HepG2 (cell line): ENCODE data around the gene PLSCR5. TPM values are rescaled to one million over a fixed set of nuclear protein-coding genes. Genes with fewer than 3 reads are reported as not detected.

Source experiments
- ADNP ChIP-seq: sonication (generic); formaldehyde crosslinking; IDR thresholded peaks from 2 replicates; pipeline ENCODE4 v1.4.0; 2020; ENCODE audit warnings: missing genetic modification reagents
- EHMT2 ChIP-seq: fragments of 200-600 bp; sonication (generic); IDR thresholded peaks from 2 replicates; pipeline ENCODE4 v1.7.0; 2017; ENCODE audit warnings: antibody characterized with exemption, low read depth, low read length, borderline replicate concordance
- FOXA3 ChIP-seq: IDR thresholded peaks from 2 replicates; pipeline ENCODE4 v1.6.1; 2016; ENCODE audit warnings: missing genetic modification reagents, missing compliant biosample characterization
- GTF2F1 ChIP-seq: fragments of 150-350 bp; IDR thresholded peaks from 2 replicates; pipeline ENCODE4 v1.6.1; 2014; ENCODE audit warnings: low read length
- HDAC6 ChIP-seq: fragments of 200-600 bp; sonication (generic); IDR thresholded peaks from 2 replicates; pipeline ENCODE4 v1.7.0; 2017; ENCODE audit warnings: mild to moderate bottlenecking, antibody characterized with exemption, low read length, low read depth
- HOXA9 ChIP-seq: sonication (generic); formaldehyde crosslinking; IDR thresholded peaks from 2 replicates; pipeline ENCODE4 v1.8.1; 2022; ENCODE audit warnings: missing genetic modification reagents, mild to moderate bottlenecking, moderate library complexity, borderline replicate concordance
- NONO ChIP-seq, 2 experiments: fragments of 450-650 bp in 1 of 2; sonication (generic) in 1 of 2; formaldehyde crosslinking in 1 of 2; IDR thresholded peaks in 1 of 2; conservative IDR thresholded peaks in 1 of 2; 2 replicates each; pipeline versions ENCODE4 v1.6.1 to v1.8.0; 2017 to 2022; ENCODE audit warnings: mild to moderate bottlenecking in 1 of 2, missing genetic modification reagents in 1 of 2, moderate library complexity in 1 of 2
- PHF5A ChIP-seq: IDR thresholded peaks from one replicate; pipeline ENCODE4 v1.6.1; 2018; ENCODE audit warnings: low read depth, missing genetic modification reagents; ENCODE audit not compliant: unreplicated experiment
- SALL1 ChIP-seq: sonication (generic); formaldehyde crosslinking; IDR thresholded peaks from 2 replicates; pipeline ENCODE4 v1.8.0; 2022; ENCODE audit warnings: mild to moderate bottlenecking, missing genetic modification reagents
- WIZ ChIP-seq: sonication (generic); formaldehyde crosslinking; IDR thresholded peaks from 2 replicates; pipeline ENCODE4 v1.5.1; 2020; ENCODE audit warnings: mild to moderate bottlenecking, missing genetic modification reagents
- ZBTB1 ChIP-seq: sonication (generic); formaldehyde crosslinking; IDR thresholded peaks from 2 replicates; pipeline ENCODE4 v1.4.0; 2020; ENCODE audit warnings: missing genetic modification reagents, borderline replicate concordance
- ZNF598 ChIP-seq: sonication (generic); formaldehyde crosslinking; IDR thresholded peaks from 2 replicates; pipeline ENCODE4 v1.5.1; 2020; ENCODE audit warnings: mild to moderate bottlenecking, missing genetic modification reagents, borderline replicate concordance
- ZNF615 ChIP-seq: sonication (generic); formaldehyde crosslinking; IDR thresholded peaks from 2 replicates; pipeline ENCODE4 v1.5.0; 2020; ENCODE audit warnings: mild to moderate bottlenecking, missing genetic modification reagents, borderline replicate concordance
- ZNF879 ChIP-seq: sonication (generic); formaldehyde crosslinking; IDR thresholded peaks from 2 replicates; pipeline ENCODE4 v1.8.1; 2023; ENCODE audit warnings: missing genetic modification reagents
- polyA plus RNA-seq, 8 experiments: library from polyadenylated mRNA; depleted of rRNA in 3 of 8; stranded (reverse) in 7 of 8; unstranded in 1 of 8; fragments of >200 nt; fragmentation: Illumina TruSeq in 4 of 8; extraction: Trizol in 4 of 8; gene quantifications; 2 replicates each; pipeline versions ENCODE4 v1.2.1 to v1.2.3, GENCODE V29; 2011 to 2016; ENCODE audit warnings: low read depth in 4 of 8, missing spikeins in 1 of 8, mixed read lengths in 1 of 8; ENCODE audit not compliant: insufficient read depth in 1 of 8
- total RNA-seq, 5 experiments: library from RNA; depleted of rRNA; stranded (reverse); fragments of >200 nt; fragmentation: Illumina TruSeq; extraction: Trizol; gene quantifications; 2 replicates each; pipeline ENCODE4 v1.2.3, GENCODE V29; 2016; ENCODE audit warnings: low read depth in 1 of 5
- TF ChIP-seq, protein P1 (sequence below): sonication (generic); formaldehyde crosslinking; IDR thresholded peaks from 2 replicates; pipeline ENCODE4 v1.4.0; 2020; ENCODE audit warnings: missing genetic modification reagents, borderline replicate concordance
- TF ChIP-seq, protein P2 (sequence below): IDR thresholded peaks from 2 replicates; pipeline ENCODE4 v1.6.1; 2016; ENCODE audit warnings: low read depth, borderline replicate concordance
- TF ChIP-seq, protein P3 (sequence below): sonication (generic); formaldehyde crosslinking; IDR thresholded peaks from 2 replicates; pipeline ENCODE4 v1.4.0; 2020; ENCODE audit warnings: missing genetic modification reagents

PLSCR5 gene
- total and polyA plus RNA-seq, 2 of the 13 experiments (the other 11 are each of a cell fraction or from before 2014, with no cell fraction given): 0.50 TPM; not detected in 1

DNA sequence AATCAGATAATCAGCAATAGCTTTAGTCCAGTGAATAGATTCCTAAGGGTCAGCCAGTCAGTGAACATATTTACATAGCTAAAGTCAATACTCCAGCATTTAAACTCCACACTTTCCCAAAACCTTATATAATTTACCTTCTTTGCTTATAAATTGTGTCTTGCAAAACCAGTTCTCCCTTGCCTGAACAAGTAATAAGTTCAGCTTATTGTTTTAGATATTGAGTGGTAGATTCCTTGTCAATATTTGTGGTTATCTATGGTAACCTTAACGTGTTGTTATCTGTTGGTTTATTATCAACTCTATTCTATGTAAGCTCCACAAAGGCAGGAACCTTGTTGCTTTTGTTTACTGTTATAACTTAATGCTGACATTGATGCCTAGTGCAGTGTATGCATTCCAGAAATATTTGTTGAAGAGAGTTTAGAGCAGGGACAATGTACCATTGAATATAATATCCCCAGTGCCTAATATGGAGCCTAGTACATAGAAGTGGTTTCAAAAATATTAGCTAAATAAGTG, 24.0 kb downstream of the PLSCR5 start (continued):
- TF ChIP-seq, protein P1, sequence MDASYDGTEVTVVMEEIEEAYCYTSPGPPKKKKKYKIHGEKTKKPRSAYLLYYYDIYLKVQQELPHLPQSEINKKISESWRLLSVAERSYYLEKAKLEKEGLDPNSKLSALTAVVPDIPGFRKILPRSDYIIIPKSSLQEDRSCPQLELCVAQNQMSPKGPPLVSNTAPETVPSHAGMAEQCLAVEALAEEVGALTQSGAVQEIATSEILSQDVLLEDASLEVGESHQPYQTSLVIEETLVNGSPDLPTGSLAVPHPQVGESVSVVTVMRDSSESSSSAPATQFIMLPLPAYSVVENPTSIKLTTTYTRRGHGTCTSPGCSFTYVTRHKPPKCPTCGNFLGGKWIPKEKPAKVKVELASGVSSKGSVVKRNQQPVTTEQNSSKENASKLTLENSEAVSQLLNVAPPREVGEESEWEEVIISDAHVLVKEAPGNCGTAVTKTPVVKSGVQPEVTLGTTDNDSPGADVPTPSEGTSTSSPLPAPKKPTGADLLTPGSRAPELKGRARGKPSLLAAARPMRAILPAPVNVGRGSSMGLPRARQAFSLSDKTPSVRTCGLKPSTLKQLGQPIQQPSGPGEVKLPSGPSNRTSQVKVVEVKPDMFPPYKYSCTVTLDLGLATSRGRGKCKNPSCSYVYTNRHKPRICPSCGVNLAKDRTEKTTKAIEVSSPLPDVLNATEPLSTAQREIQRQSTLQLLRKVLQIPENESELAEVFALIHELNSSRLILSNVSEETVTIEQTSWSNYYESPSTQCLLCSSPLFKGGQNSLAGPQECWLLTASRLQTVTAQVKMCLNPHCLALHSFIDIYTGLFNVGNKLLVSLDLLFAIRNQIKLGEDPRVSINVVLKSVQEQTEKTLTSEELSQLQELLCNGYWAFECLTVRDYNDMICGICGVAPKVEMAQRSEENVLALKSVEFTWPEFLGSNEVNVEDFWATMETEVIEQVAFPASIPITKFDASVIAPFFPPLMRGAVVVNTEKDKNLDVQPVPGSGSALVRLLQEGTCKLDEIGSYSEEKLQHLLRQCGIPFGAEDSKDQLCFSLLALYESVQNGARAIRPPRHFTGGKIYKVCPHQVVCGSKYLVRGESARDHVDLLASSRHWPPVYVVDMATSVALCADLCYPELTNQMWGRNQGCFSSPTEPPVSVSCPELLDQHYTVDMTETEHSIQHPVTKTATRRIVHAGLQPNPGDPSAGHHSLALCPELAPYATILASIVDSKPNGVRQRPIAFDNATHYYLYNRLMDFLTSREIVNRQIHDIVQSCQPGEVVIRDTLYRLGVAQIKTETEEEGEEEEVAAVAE (CRISPR knock-in tag): peak; percentile 45; the same call in 1 of the 2 replicates
- TF ChIP-seq ZBTB1 (CRISPR knock-in tag): no peak
- TF ChIP-seq FOXA3 (CRISPR knock-in tag): peak; percentile 94
- TF ChIP-seq EHMT2: no peak; the same call in 1 of the 2 replicates
- no peak for TF ChIP-seq ZNF879 (CRISPR knock-in tag)
- TF ChIP-seq PHF5A (CRISPR knock-in tag): no peak
- no peak for TF ChIP-seq WIZ
- TF ChIP-seq ADNP (CRISPR knock-in tag): no peak
- TF ChIP-seq GTF2F1: no peak
- no peak for TF ChIP-seq HOXA9 (CRISPR knock-in tag)
- TF ChIP-seq, protein P2, sequence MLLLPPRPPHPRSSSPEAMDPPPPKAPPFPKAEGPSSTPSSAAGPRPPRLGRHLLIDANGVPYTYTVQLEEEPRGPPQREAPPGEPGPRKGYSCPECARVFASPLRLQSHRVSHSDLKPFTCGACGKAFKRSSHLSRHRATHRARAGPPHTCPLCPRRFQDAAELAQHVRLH: no peak
- peak; percentile 41; the same call in 1 of the 2 replicates for TF ChIP-seq SALL1 (CRISPR knock-in tag)
- TF ChIP-seq, protein P3, sequence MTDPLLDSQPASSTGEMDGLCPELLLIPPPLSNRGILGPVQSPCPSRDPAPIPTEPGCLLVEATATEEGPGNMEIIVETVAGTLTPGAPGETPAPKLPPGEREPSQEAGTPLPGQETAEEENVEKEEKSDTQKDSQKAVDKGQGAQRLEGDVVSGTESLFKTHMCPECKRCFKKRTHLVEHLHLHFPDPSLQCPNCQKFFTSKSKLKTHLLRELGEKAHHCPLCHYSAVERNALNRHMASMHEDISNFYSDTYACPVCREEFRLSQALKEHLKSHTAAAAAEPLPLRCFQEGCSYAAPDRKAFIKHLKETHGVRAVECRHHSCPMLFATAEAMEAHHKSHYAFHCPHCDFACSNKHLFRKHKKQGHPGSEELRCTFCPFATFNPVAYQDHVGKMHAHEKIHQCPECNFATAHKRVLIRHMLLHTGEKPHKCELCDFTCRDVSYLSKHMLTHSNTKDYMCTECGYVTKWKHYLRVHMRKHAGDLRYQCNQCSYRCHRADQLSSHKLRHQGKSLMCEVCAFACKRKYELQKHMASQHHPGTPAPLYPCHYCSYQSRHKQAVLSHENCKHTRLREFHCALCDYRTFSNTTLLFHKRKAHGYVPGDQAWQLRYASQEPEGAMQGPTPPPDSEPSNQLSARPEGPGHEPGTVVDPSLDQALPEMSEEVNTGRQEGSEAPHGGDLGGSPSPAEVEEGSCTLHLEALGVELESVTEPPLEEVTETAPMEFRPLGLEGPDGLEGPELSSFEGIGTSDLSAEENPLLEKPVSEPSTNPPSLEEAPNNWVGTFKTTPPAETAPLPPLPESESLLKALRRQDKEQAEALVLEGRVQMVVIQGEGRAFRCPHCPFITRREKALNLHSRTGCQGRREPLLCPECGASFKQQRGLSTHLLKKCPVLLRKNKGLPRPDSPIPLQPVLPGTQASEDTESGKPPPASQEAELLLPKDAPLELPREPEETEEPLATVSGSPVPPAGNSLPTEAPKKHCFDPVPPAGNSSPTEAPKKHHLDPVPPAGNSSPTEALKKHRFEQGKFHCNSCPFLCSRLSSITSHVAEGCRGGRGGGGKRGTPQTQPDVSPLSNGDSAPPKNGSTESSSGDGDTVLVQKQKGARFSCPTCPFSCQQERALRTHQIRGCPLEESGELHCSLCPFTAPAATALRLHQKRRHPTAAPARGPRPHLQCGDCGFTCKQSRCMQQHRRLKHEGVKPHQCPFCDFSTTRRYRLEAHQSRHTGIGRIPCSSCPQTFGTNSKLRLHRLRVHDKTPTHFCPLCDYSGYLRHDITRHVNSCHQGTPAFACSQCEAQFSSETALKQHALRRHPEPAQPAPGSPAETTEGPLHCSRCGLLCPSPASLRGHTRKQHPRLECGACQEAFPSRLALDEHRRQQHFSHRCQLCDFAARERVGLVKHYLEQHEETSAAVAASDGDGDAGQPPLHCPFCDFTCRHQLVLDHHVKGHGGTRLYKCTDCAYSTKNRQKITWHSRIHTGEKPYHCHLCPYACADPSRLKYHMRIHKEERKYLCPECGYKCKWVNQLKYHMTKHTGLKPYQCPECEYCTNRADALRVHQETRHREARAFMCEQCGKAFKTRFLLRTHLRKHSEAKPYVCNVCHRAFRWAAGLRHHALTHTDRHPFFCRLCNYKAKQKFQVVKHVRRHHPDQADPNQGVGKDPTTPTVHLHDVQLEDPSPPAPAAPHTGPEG (CRISPR knock-in tag): no peak
- TF ChIP-seq ZNF598 (CRISPR knock-in tag): no peak
- no peak for TF ChIP-seq NONO (IDR thresholded peaks at IDR 0.05)
- TF ChIP-seq NONO (CRISPR knock-in tag; conservative IDR thresholded peaks at IDR 0.05): peak; percentile 64
- TF ChIP-seq ZNF615 (CRISPR knock-in tag): no peak
- TF ChIP-seq HDAC6: no peak
